Measurements from ENCODE around the gene PLEKHH1. TPM values are rescaled to one million over a fixed set of nuclear protein-coding genes. Genes with fewer than 3 reads are reported as not detected.

Gene PLEKHH1
- total and polyA plus RNA-seq, 3 donors from 2014 or later: 21.4 to 61.3 (median 49.1) TPM

DNA sequence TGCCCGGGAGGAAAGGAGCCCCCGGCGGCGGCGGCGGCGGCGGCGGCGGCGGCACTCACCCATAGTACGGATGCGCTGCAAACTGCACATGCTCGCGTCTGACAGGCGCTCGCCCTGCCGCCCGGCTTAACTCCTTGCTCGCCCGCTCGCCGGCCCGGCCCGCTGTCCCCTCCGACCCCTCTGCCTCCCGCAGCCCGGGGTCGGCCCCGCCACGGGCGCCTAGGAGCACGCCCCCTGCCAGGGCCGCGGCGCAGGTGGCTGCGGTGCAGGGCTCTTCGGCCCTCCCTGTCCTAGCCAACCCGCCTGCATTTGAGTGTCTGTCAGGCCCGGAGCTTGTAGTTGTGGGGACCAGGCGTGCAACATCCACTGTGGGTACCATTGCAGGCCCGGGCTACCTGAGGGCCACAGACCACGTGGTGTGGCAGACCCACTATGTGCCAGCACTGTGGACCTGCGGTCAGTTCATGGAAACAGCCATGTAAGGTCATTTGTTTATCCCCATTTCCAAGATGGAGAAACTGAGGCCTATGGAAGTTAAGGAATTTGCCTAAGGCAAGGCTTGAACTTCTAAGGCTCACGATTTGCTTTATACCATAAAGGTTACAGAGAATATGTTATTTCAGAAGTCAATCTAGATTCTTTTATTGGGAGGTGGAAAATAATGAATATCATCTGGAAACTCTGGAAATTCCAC is 17.6 kb upstream of the PLEKHH1 start:
- intact Hi-C loops (cut with DNase I; ENCODE audit: low total_unique reads): no loop called here
- peak; percentile 62 for DNase-seq
- H3K9me3 ChIP-seq: no peaks in the 10 kb centered on the region
- 7 to 8% methylated on average over 14 to 38 of the region's 45 CpGs for WGBS, 2 donors
- H3K4me1 ChIP-seq: peaks cover 23% of the 10 kb centered on the region
- H3K4me3 ChIP-seq: peak overlapping the region; percentile 65 to 91
- H3K27ac ChIP-seq: peak overlapping the region in 1 of 2 donors; percentile 74
- no peaks in the 10 kb centered on the region for H3K27me3 ChIP-seq
- no peak for TF ChIP-seq POLR2A (IDR thresholded peaks at IDR 0.05)
- TF ChIP-seq, protein P1, sequence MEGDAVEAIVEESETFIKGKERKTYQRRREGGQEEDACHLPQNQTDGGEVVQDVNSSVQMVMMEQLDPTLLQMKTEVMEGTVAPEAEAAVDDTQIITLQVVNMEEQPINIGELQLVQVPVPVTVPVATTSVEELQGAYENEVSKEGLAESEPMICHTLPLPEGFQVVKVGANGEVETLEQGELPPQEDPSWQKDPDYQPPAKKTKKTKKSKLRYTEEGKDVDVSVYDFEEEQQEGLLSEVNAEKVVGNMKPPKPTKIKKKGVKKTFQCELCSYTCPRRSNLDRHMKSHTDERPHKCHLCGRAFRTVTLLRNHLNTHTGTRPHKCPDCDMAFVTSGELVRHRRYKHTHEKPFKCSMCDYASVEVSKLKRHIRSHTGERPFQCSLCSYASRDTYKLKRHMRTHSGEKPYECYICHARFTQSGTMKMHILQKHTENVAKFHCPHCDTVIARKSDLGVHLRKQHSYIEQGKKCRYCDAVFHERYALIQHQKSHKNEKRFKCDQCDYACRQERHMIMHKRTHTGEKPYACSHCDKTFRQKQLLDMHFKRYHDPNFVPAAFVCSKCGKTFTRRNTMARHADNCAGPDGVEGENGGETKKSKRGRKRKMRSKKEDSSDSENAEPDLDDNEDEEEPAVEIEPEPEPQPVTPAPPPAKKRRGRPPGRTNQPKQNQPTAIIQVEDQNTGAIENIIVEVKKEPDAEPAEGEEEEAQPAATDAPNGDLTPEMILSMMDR (IDR thresholded peaks at IDR 0.05): no peak
- no peaks in the 10 kb centered on the region for H3K36me3 ChIP-seq (ENCODE audit: low read depth, missing control alignments)

DNA sequence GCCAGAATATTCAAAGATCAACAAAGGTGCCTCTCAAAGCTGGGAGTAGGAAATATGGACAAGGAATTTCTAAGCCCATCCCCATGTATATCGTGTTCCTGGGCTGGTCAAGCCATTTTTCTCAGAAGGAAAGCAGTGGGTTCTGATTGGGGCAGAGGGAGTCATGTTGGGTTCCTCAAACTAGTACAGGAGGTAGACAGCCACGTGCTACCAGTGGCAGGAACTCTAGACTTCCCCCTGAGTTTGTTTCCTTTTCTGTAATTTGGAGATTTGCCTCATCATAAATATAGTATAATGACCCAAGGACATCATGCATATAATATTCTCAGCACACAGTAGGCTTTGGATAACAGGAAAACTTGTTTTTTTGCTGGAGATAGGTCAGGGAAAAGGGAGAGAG is 16.4 kb upstream of the PLEKHH1 start:
- Histone ChIP-seq H3K4me1 (peaks cover 18% of the 10 kb centered on the region), H3K27ac (no peak overlapping the region), H3K9me3 (no peaks in the 10 kb centered on the region), H3K27me3 (no peaks in the 10 kb centered on the region), H3K4me3 (no peak overlapping the region), H3K36me3 (ENCODE audit: low read depth, missing control alignments) (no peaks in the 10 kb centered on the region)
- TF ChIP-seq POLR2A (IDR thresholded peaks at IDR 0.05): no peak
- TF ChIP-seq, protein P1 (IDR thresholded peaks at IDR 0.05): no peak
- no peak for DNase-seq
- WGBS, 2 donors: 48 to 51% methylated on average over 2 of the region's 2 CpGs
- intact Hi-C loops (cut with DNase I; ENCODE audit: low total_unique reads): no loop called here

DNA sequence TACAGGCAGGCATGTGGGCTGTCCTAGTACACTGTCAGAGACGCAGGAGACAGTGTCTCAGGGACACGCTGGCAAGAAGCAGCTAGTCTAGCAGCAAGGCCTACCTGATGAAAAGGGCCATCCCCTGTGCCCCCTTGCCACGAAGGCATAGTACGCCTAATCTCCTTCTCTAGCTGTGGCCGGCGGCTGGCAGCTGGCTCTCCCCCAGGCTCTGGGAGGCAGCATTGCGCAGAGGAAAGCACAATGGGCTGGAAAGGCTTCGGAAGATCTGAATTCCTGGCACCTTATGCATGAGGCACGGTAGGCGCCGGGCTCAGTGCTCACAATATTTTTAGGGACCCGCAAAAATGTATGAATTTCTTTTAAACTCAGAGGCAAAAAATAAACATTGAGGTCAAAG is 16.0 kb upstream of the PLEKHH1 start:
- Histone ChIP-seq H3K9me3 (no peaks in the 10 kb centered on the region), H3K27ac (no peak overlapping the region), H3K4me1 (peaks cover 18% of the 10 kb centered on the region), H3K27me3 (no peaks in the 10 kb centered on the region), H3K36me3 (ENCODE audit: low read depth, missing control alignments) (no peaks in the 10 kb centered on the region), H3K4me3 (no peak overlapping the region)
- TF ChIP-seq, protein P1 (IDR thresholded peaks at IDR 0.05): no peak
- TF ChIP-seq POLR2A (IDR thresholded peaks at IDR 0.05): no peak
- intact Hi-C loops (cut with DNase I; ENCODE audit: low total_unique reads): no loop called here
- peak; percentile 72 for DNase-seq
- 46 to 49% methylated on average over 12 of the region's 12 CpGs for WGBS, 2 donors

DNA sequence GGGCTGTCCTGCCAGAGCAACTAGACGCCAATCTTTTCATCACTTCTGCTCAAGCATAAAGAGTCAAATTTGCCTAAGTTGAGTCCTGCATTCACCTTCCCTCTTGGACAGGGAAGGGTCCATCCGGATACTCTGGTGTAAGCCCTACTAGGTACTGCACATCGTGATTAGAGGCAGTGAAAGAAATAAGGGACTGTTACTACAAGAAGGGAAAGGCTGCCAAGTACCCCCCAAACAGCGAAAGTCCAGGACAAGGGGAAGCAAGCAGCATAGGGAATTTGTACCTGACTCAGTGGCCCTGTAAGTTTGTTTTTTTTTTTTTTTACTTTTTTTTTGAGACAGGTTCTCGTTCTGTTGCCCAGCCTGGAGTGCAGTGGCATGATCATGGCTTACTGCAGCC is 13.7 kb upstream of the PLEKHH1 start:
- Histone ChIP-seq H3K9me3 (no peaks in the 10 kb centered on the region), H3K4me3 (no peak overlapping the region), H3K27ac (no peak overlapping the region), H3K4me1 (peaks cover 25% of the 10 kb centered on the region), H3K27me3 (no peaks in the 10 kb centered on the region), H3K36me3 (ENCODE audit: low read depth, missing control alignments) (no peaks in the 10 kb centered on the region)
- WGBS, 2 donors: 85 to 92% methylated on average over 5 of the region's 5 CpGs
- DNase-seq: no peak
- TF ChIP-seq POLR2A (IDR thresholded peaks at IDR 0.05): no peak
- TF ChIP-seq, protein P1 (IDR thresholded peaks at IDR 0.05): no peak
- intact Hi-C loops (cut with DNase I; ENCODE audit: low total_unique reads): no loop called here

DNA sequence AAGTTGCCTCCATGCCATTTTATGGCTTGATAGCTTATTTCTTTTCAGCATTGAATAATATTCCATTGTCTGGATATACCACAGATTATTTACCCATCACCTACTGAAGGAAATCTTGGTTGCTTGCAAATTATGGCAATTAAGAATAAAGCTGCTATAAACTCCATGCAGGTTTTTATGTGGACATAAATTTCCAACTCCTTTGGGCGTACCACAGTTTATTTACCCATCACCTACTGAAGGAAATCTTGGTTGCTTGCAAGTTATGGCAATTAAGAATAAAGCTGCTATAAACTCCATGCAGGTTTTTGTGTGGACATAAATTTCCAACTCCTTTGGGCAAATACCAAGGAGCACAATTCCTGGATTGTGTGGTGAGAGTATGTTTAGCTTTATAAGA is 12.6 kb upstream of the PLEKHH1 start:
- DNase-seq: no peak
- intact Hi-C loops (cut with DNase I; ENCODE audit: low total_unique reads): no loop called here
- no peak for TF ChIP-seq POLR2A (IDR thresholded peaks at IDR 0.05)
- TF ChIP-seq, protein P1 (IDR thresholded peaks at IDR 0.05): no peak
- 95 to 100% methylated on average over 1 of the region's 1 CpG for WGBS, 2 donors
- Histone ChIP-seq H3K4me1 (peaks cover 29% of the 10 kb centered on the region), H3K9me3 (no peaks in the 10 kb centered on the region), H3K27me3 (no peaks in the 10 kb centered on the region), H3K36me3 (ENCODE audit: low read depth, missing control alignments) (no peaks in the 10 kb centered on the region), H3K27ac (no peak overlapping the region), H3K4me3 (no peak overlapping the region)

Measured in testis (tissue), 3 donors.